ENCODE measurements around the gene KRT6A.
"Not testable (repeated sequence)": the region's sequence is repeated elsewhere in the genome, so short reads cannot be mapped to it uniquely, and the experiment has no call there.

KRT6A gene

GRCh38 chr12:52499806-52500560 is 6.9 kb upstream of the KRT6A start:
- DNase-seq, result no peak

- no peak for DNase-seq
Measured at GRCh38 chr12:52498946-52499345, 5.9 kb upstream of the KRT6A start.

- DNase-seq, result no peak
Measured at GRCh38 chr12:52497975-52498374, 4.9 kb upstream of the KRT6A start.

- no peak for DNase-seq
Measured at GRCh38 chr12:52496590-52497071, 3.6 kb upstream of the KRT6A start.

- no peak for DNase-seq
Measured at GRCh38 chr12:52496054-52496453, 3.0 kb upstream of the KRT6A start.

GRCh38 chr12:52495389-52495788 is 2.3 kb upstream of the KRT6A start:
- no peak for DNase-seq

- DNase-seq, result no peak
Measured at GRCh38 chr12:52494518-52494917, 1.5 kb upstream of the KRT6A start.

- no peak for DNase-seq
Measured at GRCh38 chr12:52494100-52494499, 1.0 kb upstream of the KRT6A start.

GRCh38 chr12:52492405-52492804 is 652 bp downstream of the KRT6A start:
- DNase-seq, result not testable (repeated sequence)

- not testable (repeated sequence) for DNase-seq
Measured at GRCh38 chr12:52491495-52491894, 1.6 kb downstream of the KRT6A start.

GRCh38 chr12:52488736-52489135 is 4.3 kb downstream of the KRT6A start:
- DNase-seq, result no peak

GRCh38 chr12:52487744-52488443 is 5.2 kb downstream of the KRT6A start:
- DNase-seq, result not testable (repeated sequence)

- no peak for DNase-seq
Measured at GRCh38 chr12:52487211-52487610, 5.8 kb downstream of the KRT6A start.

GRCh38 chr12:52486166-52487105 is 6.6 kb downstream of the KRT6A start:
- DNase-seq, result no peak

- no peak for DNase-seq
Measured at GRCh38 chr12:52480073-52480472, 13.0 kb downstream of the KRT6A start.

GRCh38 chr12:52477651-52478050 is 15.4 kb downstream of the KRT6A start:
- DNase-seq, result no peak

GRCh38 chr12:52474212-52474611 is 18.8 kb downstream of the KRT6A start:
- no peak for DNase-seq

- DNase-seq, result no peak
Measured at GRCh38 chr12:52473768-52474167, 19.3 kb downstream of the KRT6A start, which contains the start of gene KRT6C. Gene KRT6C, minus strand, starts transcription at chr12:52473805. Its CDS starts 68 bp downstream, at chr12:52473737.

GRCh38 chr12:52469853-52470252 is 23.2 kb downstream of the KRT6A start:
- no peak for DNase-seq

GRCh38 chr12:52464897-52465296 is 28.2 kb downstream of the KRT6A start:
- DNase-seq, result no peak

- no peak for DNase-seq
Measured at GRCh38 chr12:52461693-52462092, 31.4 kb downstream of the KRT6A start.

GRCh38 chr12:52458861-52459260 is 34.2 kb downstream of the KRT6A start:
- DNase-seq, result no peak

- DNase-seq, result no peak
Measured at GRCh38 chr12:52455821-52456220, 37.2 kb downstream of the KRT6A start.
